ENCODE results near the gene RPTOR.

GRCh38 chr17:80653856-80654255, 109.2 kb downstream of the RPTOR start:
- TF ChIP-seq CTCF (IDR thresholded peaks at IDR 0.05; ENCODE audit: borderline replicate concordance, extremely low read depth, low read length, poor library complexity, severe bottlenecking) (no peak), EZH2 (IDR thresholded peaks at IDR 0.05; ENCODE audit: borderline replicate concordance, low read depth, low read length, severe bottlenecking) (no peak)
